Neutrophil (primary cell): ENCODE results near the gene PRKN.

Source experiments
- H3K27ac ChIP-seq: fragments of 200-600 bp; sonication (generic); 2 replicates; pipeline ENCODE4 v1.5.1; 2016; ENCODE audit warnings: mild to moderate bottlenecking, moderate library complexity
- H3K27me3 ChIP-seq: fragments of 200-600 bp; sonication (generic); 2 replicates; pipeline ENCODE4 v1.6.0; 2016; ENCODE audit warnings: mild to moderate bottlenecking
- H3K36me3 ChIP-seq: fragments of 200-600 bp; sonication (generic); 2 replicates; pipeline ENCODE4 v1.5.1; 2017
- H3K4me1 ChIP-seq, 2 experiments: fragments of 200-600 bp in 1 of 2; sonication (generic) in 1 of 2; 1 replicate in 1 of 2; 2 replicates in 1 of 2; pipeline versions ENCODE4 v1.5.1 to v1.6.1; 2013 to 2016; ENCODE audit warnings: low read depth in 1 of 2, low read length in 1 of 2, mild to moderate bottlenecking in 1 of 2, moderate library complexity in 1 of 2; ENCODE audit not compliant: control insufficient read depth in 1 of 2, insufficient read depth in 1 of 2
- H3K4me3 ChIP-seq, 2 experiments: fragments of 200-600 bp in 1 of 2; sonication (generic) in 1 of 2; 1 replicate in 1 of 2; 2 replicates in 1 of 2; pipeline ENCODE4 v1.5.1; 2013 to 2016; ENCODE audit warnings: low read depth in 1 of 2, low read length in 1 of 2, mild to moderate bottlenecking in 1 of 2, moderate library complexity in 1 of 2
- H3K9me3 ChIP-seq: fragments of 200-600 bp; sonication (generic); 2 replicates; pipeline ENCODE4 v1.5.1; 2016
- TF ChIP-seq, protein P1 (sequence below): fragments of 200-600 bp; sonication (generic); IDR thresholded peaks from 2 replicates; pipeline ENCODE4 v1.5.1; 2016; ENCODE audit warnings: antibody characterized with exemption

PRKN gene

DNA sequence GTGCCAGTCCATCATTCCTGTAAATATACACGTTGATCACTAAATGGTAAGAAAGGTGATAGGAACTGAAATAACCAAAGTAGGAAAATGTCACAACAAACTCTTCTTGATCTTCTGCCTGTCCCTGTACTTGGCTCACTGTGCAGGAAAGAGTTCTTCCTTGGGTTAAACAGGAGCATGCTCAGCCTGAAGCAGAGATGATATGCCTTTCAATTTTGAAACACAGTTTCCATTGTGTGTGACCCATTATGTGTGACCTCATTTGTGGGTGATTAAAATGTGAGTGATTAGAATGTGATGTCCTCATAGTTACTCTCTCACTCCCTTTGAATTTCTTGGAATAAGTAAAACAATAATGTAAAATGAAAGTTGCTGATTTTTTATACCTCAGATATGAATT, 1026.5 kb downstream of the PRKN start:
- TF ChIP-seq, protein P1, sequence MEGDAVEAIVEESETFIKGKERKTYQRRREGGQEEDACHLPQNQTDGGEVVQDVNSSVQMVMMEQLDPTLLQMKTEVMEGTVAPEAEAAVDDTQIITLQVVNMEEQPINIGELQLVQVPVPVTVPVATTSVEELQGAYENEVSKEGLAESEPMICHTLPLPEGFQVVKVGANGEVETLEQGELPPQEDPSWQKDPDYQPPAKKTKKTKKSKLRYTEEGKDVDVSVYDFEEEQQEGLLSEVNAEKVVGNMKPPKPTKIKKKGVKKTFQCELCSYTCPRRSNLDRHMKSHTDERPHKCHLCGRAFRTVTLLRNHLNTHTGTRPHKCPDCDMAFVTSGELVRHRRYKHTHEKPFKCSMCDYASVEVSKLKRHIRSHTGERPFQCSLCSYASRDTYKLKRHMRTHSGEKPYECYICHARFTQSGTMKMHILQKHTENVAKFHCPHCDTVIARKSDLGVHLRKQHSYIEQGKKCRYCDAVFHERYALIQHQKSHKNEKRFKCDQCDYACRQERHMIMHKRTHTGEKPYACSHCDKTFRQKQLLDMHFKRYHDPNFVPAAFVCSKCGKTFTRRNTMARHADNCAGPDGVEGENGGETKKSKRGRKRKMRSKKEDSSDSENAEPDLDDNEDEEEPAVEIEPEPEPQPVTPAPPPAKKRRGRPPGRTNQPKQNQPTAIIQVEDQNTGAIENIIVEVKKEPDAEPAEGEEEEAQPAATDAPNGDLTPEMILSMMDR: no peak
- H3K27ac ChIP-seq: no peak overlapping the region
- no peak overlapping the region for H3K4me3 ChIP-seq
- no peaks in the 10 kb centered on the region for H3K9me3 ChIP-seq
- no peaks in the 10 kb centered on the region for H3K27me3 ChIP-seq
- H3K4me1 ChIP-seq: peaks cover 4 to 15% of the 10 kb centered on the region in 2 experiments
- no peaks in the 10 kb centered on the region for H3K36me3 ChIP-seq

DNA sequence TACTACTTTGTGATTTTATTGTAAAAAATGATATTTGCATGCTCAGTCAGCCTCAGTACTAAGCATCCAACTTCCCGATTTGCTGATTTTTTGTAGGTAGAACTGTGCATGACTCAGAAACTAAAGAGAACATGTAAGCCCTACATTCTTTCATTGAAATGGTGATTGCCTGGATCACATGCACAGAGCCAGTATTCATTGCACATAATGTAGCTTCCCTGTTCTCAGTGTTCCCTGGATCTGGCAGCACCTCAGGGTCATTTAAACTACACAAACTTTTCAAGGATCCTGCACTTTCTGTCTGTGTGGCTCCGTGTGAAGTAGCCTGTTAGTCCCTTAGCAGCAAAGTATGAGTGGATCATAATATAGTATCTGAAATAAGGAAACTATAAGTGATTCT, 1030.8 kb downstream of the PRKN start:
- Histone ChIP-seq H3K27ac (no peak overlapping the region), H3K9me3 (no peaks in the 10 kb centered on the region), H3K4me1 (peaks cover 4 to 15% of the 10 kb centered on the region in 2 experiments), H3K27me3 (no peaks in the 10 kb centered on the region), H3K36me3 (no peaks in the 10 kb centered on the region), H3K4me3 (no peak overlapping the region)
- TF ChIP-seq, protein P1: no peak

DNA sequence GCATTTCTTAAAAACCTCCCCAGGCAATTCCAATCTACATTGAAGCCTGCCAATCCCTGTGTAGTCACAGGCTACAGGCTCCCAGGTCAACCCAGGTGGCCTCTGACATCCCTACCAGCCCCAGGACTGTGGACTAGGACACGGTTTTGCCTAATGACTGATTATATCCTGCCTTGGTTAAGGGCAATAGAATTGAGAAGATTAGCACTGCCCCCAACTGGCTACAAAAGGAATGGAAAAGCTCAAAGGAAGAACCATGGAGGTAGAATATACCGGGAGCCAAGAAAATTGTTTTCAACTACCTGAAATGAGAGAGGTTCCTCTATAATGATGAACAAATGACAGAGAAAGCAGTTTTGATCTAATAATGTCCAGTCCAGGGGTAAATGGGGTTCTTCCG, 1032.6 kb downstream of the PRKN start:
- H3K4me1 ChIP-seq: peaks cover 4 to 11% of the 10 kb centered on the region in 2 experiments
- H3K27ac ChIP-seq: no peak overlapping the region
- H3K27me3 ChIP-seq: no peaks in the 10 kb centered on the region
- H3K4me3 ChIP-seq: no peak overlapping the region
- H3K9me3 ChIP-seq: no peaks in the 10 kb centered on the region
- H3K36me3 ChIP-seq: no peaks in the 10 kb centered on the region
- TF ChIP-seq, protein P1: no peak

DNA sequence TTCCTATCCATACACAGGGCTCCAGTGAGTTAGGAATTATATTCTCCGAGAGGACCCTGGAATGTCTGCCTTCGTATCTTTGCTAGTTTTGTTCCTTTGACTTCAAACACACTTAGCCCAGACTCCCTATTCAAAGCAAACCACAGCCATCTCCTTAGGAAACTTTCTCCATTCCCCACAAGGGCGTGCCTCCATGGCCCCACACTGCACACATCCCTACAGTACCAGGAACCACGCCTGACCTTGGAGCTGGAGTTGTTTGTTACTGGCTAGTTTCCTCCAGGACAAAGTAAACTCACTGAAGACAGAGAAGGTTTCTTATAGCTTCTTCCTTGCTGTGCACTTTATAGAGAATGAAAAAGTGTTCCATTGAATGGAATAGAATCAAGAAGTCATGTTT, 1040.9 kb downstream of the PRKN start:
- Histone ChIP-seq H3K36me3 (no peaks in the 10 kb centered on the region), H3K4me1 (no peaks in the 10 kb centered on the region), H3K4me3 (no peak overlapping the region), H3K27ac (no peak overlapping the region), H3K27me3 (no peaks in the 10 kb centered on the region), H3K9me3 (no peaks in the 10 kb centered on the region)
- TF ChIP-seq, protein P1: no peak

DNA sequence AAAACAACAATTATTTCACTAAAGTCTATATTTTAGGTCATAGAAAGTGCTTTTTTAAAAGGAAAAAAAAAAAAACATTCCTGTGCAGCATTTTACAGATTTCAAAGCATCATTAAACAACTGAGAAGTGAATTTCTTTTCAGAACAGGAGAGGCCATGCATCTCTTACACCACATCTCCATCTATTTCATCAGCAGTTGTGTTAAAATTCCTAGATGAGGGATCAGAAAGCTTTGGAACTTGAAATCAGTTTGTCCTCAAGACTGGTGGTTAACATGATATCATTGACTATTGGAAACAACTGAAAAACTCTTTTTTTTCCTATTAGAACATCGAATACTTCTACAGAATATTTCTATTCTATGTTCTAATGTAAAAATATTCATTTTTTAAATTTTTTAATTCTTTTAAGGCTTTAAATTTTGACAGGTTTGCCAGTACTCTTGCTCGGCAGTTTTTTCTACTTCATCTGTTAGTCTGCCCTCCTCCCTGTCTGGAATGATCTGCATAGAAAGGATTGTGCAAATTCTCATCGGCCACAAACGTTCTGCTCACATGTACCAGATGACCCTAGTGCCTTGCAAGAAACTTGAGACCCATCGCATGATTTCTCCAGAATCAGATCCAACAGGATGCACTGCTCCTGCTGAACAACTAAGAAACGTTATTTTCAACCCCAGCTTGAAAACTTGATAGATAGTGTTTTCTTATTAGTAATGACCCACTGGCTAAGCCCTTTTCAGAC, 1042.7 kb downstream of the PRKN start:
- Histone ChIP-seq H3K27me3 (no peaks in the 10 kb centered on the region), H3K4me3 (no peak overlapping the region), H3K9me3 (no peaks in the 10 kb centered on the region), H3K36me3 (no peaks in the 10 kb centered on the region), H3K27ac (no peak overlapping the region), H3K4me1 (no peaks in the 10 kb centered on the region)
- TF ChIP-seq, protein P1: no peak
